Endothelial cell of umbilical vein (primary cell): ENCODE data around the gene MAP1LC3B. TPM values are rescaled to one million over a fixed set of nuclear protein-coding genes. Genes with fewer than 3 reads are reported as not detected.

Experiments
- BruUV-seq: library from RNA; stranded (reverse); fragments of 400-500 nt; replicated peaks from 2 replicates; lab custom pipeline; 2021; lab: Mats Ljungman, UMichigan
- CTCF ChIA-PET: fragments of 300-600, 350-600 bp; sonication (Branson Sonifier 250); formaldehyde crosslinking; loops from one replicate; lab custom pipeline; 2021; ENCODE audit warnings: antibody characterized with exemption, inconsistent platforms; lab: Charles Lee
- POLR2A ChIA-PET: fragments of 300-600, 350-600 bp; sonication (Branson Sonifier 250); formaldehyde crosslinking; loops from one replicate; lab custom pipeline; 2021; ENCODE audit warnings: antibody characterized with exemption, inconsistent platforms; lab: Charles Lee
- DNase-seq: peaks from one replicate; pipeline ENCODE4 v3.0.0-alpha.2; 2011; ENCODE audit warnings: low read depth, low spot score
- FAIRE-seq: peaks from 2 replicates; lab custom pipeline; 2011; peaks lifted over from hg19 to GRCh38; lab: Jason Lieb, UNC
- H2AFZ ChIP-seq: 2 replicates; pipeline ENCODE4 v1.6.0; 2012; ENCODE audit warnings: low read depth, low read length, control low read depth, inconsistent platforms
- H3K27ac ChIP-seq: 2 replicates; pipeline ENCODE4 v1.5.1; 2011; ENCODE audit warnings: low read depth, mild to moderate bottlenecking, control low read depth, low read length, moderate library complexity; ENCODE audit not compliant: insufficient read depth
- H3K27me3 ChIP-seq, 2 experiments: 2 replicates each; pipeline versions ENCODE4 v1.6.0 to v1.6.1; 2011; ENCODE audit warnings: low read length in 2 of 2, mixed read lengths in 1 of 2; ENCODE audit not compliant: control insufficient read depth in 2 of 2, insufficient read depth in 2 of 2
- H3K36me3 ChIP-seq, 2 experiments: 2 replicates in 1 of 2; 3 replicates in 1 of 2; pipeline ENCODE4 v1.5.1; 2011; ENCODE audit warnings: low read length in 2 of 2, mild to moderate bottlenecking in 1 of 2, moderate library complexity in 1 of 2; ENCODE audit not compliant: control insufficient read depth in 2 of 2, insufficient read depth in 2 of 2; ENCODE audit errors: extremely low read depth in 1 of 2
- H3K4me1 ChIP-seq: 3 replicates; pipeline ENCODE4 v1.5.1; 2011; ENCODE audit warnings: mild to moderate bottlenecking, low read length; ENCODE audit not compliant: control insufficient read depth, insufficient read depth; ENCODE audit errors: extremely low read depth
- H3K4me2 ChIP-seq: 2 replicates; pipeline ENCODE4 v1.6.1; 2011; ENCODE audit warnings: low read length, control low read depth, mixed read lengths; ENCODE audit not compliant: insufficient read depth
- H3K4me3 ChIP-seq, 3 experiments: fragments of 200-600 bp in 1 of 3; sonication (generic), shearing (Covaris generic) in 1 of 3; replicated peaks in 1 of 3; 2 replicates each; pipeline ENCODE4 v1.5.1; 2011 to 2016; ENCODE audit warnings: control low read depth in 3 of 3, low read length in 3 of 3, mild to moderate bottlenecking in 2 of 3, inconsistent platforms in 1 of 3, low read depth in 1 of 3, moderate library complexity in 1 of 3; ENCODE audit not compliant: insufficient read depth in 1 of 3
- H3K79me2 ChIP-seq: 2 replicates; pipeline ENCODE4 v1.6.0; 2012; ENCODE audit warnings: low read length, inconsistent platforms; ENCODE audit not compliant: control insufficient read depth, insufficient read depth
- H3K9ac ChIP-seq: replicated peaks from 2 replicates; pipeline ENCODE3; 2011; ENCODE audit warnings: low read length, control low read depth; ENCODE audit not compliant: insufficient read depth; ENCODE audit errors: extremely low read depth
- H3K9me1 ChIP-seq: replicated peaks from 3 replicates; pipeline ENCODE4 v1.6.0; 2011; ENCODE audit warnings: mild to moderate bottlenecking, low read length; ENCODE audit not compliant: control insufficient read depth, insufficient read depth; ENCODE audit errors: extremely low read depth
- H3K9me3 ChIP-seq: replicated peaks from 2 replicates; pipeline ENCODE4 v1.5.1; 2012; ENCODE audit warnings: low read length, inconsistent platforms; ENCODE audit not compliant: control insufficient read depth, insufficient read depth
- H4K20me1 ChIP-seq: replicated peaks from 2 replicates; pipeline ENCODE3; 2011; ENCODE audit warnings: mild to moderate bottlenecking, low read length; ENCODE audit not compliant: control insufficient read depth, insufficient read depth; ENCODE audit errors: extremely low read depth
- EZH2 ChIP-seq: IDR thresholded peaks from 2 replicates; pipeline ENCODE4 v1.6.1; 2012; ENCODE audit warnings: borderline replicate concordance, low read depth, mild to moderate bottlenecking, moderate library complexity, low read length, inconsistent platforms; ENCODE audit not compliant: severe bottlenecking
- FOS ChIP-seq: IDR thresholded peaks from 2 replicates; pipeline ENCODE4 v1.6.1; 2011; ENCODE audit warnings: mild to moderate bottlenecking, low read length, moderate library complexity, borderline replicate concordance; ENCODE audit not compliant: insufficient read depth
- GATA2 ChIP-seq: IDR thresholded peaks from 2 replicates; pipeline ENCODE4 v1.7.0; 2011; ENCODE audit warnings: low read depth, mild to moderate bottlenecking, moderate library complexity, mixed read lengths, low read length; ENCODE audit not compliant: insufficient read length, insufficient read depth
- JUN ChIP-seq: IDR thresholded peaks from 2 replicates; pipeline ENCODE4 v1.6.1; 2011; ENCODE audit warnings: borderline replicate concordance, low read depth; ENCODE audit not compliant: insufficient read length, insufficient read depth
- MYC ChIP-seq: IDR thresholded peaks from one replicate; pipeline ENCODE4 v1.6.1; 2011; ENCODE audit warnings: mild to moderate bottlenecking, low read depth, low read length
- POLR2A ChIP-seq: IDR thresholded peaks from 2 replicates; pipeline ENCODE4 v1.6.1; 2012; ENCODE audit warnings: low read depth, mild to moderate bottlenecking, control low read depth, low read length
- POLR2AphosphoS5 ChIP-seq: IDR thresholded peaks from 2 replicates; pipeline ENCODE4 v1.6.1; 2012; ENCODE audit warnings: low read depth, mild to moderate bottlenecking, control low read depth, low read length, moderate library complexity; ENCODE audit not compliant: insufficient read depth
- dilution Hi-C: fragments of 300-500 bp; cut with MboI; formaldehyde crosslinking; loops from one replicate; pipeline ENCODE4 v1.15.0; 2019; ENCODE audit warnings: low sequenced_read_pairs; ENCODE audit not compliant: extremely low pct_ligation_motif_present
- intact Hi-C: fragments of 100-400 bp; cut with micrococcal nuclease; formaldehyde crosslinking; loops from one replicate; pipeline ENCODE4 v1.10.0; 2022
- polyA plus RNA-seq, 4 experiments: library from polyadenylated mRNA; depleted of rRNA in 3 of 4; stranded (reverse) in 3 of 4; unstranded in 1 of 4; fragments of >200 nt; gene quantifications; 2 replicates each; pipeline versions ENCODE4 v1.2.1 to v1.2.3, GENCODE V29; 2011 to 2012; ENCODE audit warnings: missing spikeins in 1 of 4
- total RNA-seq: library from RNA; stranded (reverse); gene quantifications from 2 replicates; pipeline ENCODE4 v1.2.3, GENCODE V29; 2021
- TF ChIP-seq, protein P1 (sequence below): IDR thresholded peaks from 2 replicates; pipeline ENCODE4 v1.6.1; 2011; ENCODE audit not compliant: insufficient read depth, insufficient read length
- TF ChIP-seq, protein P2 (sequence below), 2 donors: IDR thresholded peaks; 1 replicate in 1 of 2; 2 replicates in 1 of 2; pipeline ENCODE4 v1.5.1; 2011; ENCODE audit warnings: low read length in 2 of 2, mild to moderate bottlenecking in 2 of 2, moderate library complexity in 2 of 2, control low read depth in 1 of 2, inconsistent platforms in 1 of 2, low read depth in 1 of 2; ENCODE audit not compliant: insufficient read depth in 1 of 2; ENCODE audit errors: extremely low read depth in 1 of 2

Gene MAP1LC3B
- total and polyA plus RNA-seq, 2 donors (not counting 3 experiments of a cell fraction or from before 2014, with no cell fraction given): 40.7 to 99.9 TPM

DNA sequence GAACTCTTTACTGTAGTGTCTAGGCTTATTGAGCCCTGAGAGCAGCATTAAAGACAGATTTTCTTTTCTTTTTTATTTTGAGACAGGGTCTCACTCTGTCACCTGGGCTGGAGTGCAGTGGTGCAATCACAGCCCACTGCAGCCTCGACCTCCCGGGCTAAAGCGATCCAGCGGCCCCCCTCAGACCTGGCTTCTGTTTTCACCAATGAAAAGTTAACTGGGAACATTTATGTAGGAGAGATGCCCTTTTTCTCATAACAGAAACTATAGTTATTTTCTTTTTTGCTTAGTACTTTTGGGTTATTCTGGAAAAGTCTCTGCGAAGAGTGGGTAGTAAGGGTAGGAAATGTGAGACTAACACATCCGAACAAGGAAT, 1.5 kb downstream of the MAP1LC3B start:
- DNase-seq (no peak), FAIRE-seq (no peak)
- H3K9me3 ChIP-seq: no peaks in the 10 kb centered on the region
- H3K27ac ChIP-seq: no peak overlapping the region
- peak overlapping the region; percentile 97 for H3K9ac ChIP-seq
- H3K9me1 ChIP-seq: no peaks in the 10 kb centered on the region
- peak overlapping the region; percentile 77 for H3K4me2 ChIP-seq
- peaks cover 0 to 3% of the 10 kb centered on the region in 2 experiments for H3K36me3 ChIP-seq
- H4K20me1 ChIP-seq: peaks cover 11% of the 10 kb centered on the region
- no peaks in the 10 kb centered on the region for H3K27me3 ChIP-seq
- H3K79me2 ChIP-seq: peaks cover 56% of the 10 kb centered on the region
- peaks cover 26% of the 10 kb centered on the region for H3K4me1 ChIP-seq
- dilution Hi-C loops (no loop called here), intact Hi-C loops (loop anchor here (1.0 to 5.0 kb wide), 6 partner anchors 44 to 831 kb away; partner anchors contain the start of genes C16orf95 and ZCCHC14)
- TF ChIP-seq GATA2: no peak
- TF ChIP-seq MYC: no peak
- TF ChIP-seq FOS: no peak
- no peak for TF ChIP-seq POLR2AphosphoS5
- TF ChIP-seq POLR2A: no peak
- TF ChIP-seq, protein P1, sequence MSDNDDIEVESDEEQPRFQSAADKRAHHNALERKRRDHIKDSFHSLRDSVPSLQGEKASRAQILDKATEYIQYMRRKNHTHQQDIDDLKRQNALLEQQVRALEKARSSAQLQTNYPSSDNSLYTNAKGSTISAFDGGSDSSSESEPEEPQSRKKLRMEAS: no peak
- TF ChIP-seq, protein P2, sequence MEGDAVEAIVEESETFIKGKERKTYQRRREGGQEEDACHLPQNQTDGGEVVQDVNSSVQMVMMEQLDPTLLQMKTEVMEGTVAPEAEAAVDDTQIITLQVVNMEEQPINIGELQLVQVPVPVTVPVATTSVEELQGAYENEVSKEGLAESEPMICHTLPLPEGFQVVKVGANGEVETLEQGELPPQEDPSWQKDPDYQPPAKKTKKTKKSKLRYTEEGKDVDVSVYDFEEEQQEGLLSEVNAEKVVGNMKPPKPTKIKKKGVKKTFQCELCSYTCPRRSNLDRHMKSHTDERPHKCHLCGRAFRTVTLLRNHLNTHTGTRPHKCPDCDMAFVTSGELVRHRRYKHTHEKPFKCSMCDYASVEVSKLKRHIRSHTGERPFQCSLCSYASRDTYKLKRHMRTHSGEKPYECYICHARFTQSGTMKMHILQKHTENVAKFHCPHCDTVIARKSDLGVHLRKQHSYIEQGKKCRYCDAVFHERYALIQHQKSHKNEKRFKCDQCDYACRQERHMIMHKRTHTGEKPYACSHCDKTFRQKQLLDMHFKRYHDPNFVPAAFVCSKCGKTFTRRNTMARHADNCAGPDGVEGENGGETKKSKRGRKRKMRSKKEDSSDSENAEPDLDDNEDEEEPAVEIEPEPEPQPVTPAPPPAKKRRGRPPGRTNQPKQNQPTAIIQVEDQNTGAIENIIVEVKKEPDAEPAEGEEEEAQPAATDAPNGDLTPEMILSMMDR (IDR thresholded peaks at IDR 0.05; ENCODE audit: extremely low read depth in 1 of 2, insufficient read depth in 1 of 2, low read depth in 1 of 2, low read length in 2 of 2): no peak
- no peak for TF ChIP-seq JUN
- no peak for TF ChIP-seq EZH2
- ChIA-PET POLR2A (interaction anchor here (0.7 kb wide), 1 partner anchor 180 kb away, joined by 3 read pairs; no protein-coding TSS in a partner anchor), CTCF (interaction anchor here (0.7 to 2.5 kb wide), 11 partner anchors 9 to 829 kb away, joined by 3 to 17 read pairs (median 7); partner anchors contain the start of gene FBXO31)
- no peak overlapping the region for H2AFZ ChIP-seq
- BruUV-seq: no TSS peak
- H3K4me3 ChIP-seq: peak overlapping the region in 2 of 3 experiments; percentile 82 to 91
